Panc1 (cell line): ENCODE data around the gene XRCC4. TPM values are rescaled to one million over a fixed set of nuclear protein-coding genes. Genes with fewer than 3 reads are reported as not detected.

Experiments used
- ATAC-seq: fragments of 200-7000 bp; cut with Tn5 transposase; 2 replicates; pipeline ENCODE4 v1.9.1; 2020; ENCODE audit warnings: mild to moderate bottlenecking, moderate library complexity
- BruUV-seq: library from RNA; stranded (reverse); fragments of 400-500 nt; replicated peaks from 2 replicates; lab custom pipeline; 2021; lab: Mats Ljungman, UMichigan
- CTCF ChIA-PET: fragments of 300-600 bp; sonication (Branson Sonifier 250); formaldehyde crosslinking; loops from one replicate; lab custom pipeline; 2022; ENCODE audit warnings: antibody characterized with exemption; lab: Charles Lee
- POLR2A ChIA-PET: fragments of 300-600 bp; sonication (Branson Sonifier 250); formaldehyde crosslinking; loops from one replicate; lab custom pipeline; 2022; ENCODE audit warnings: antibody characterized with exemption; lab: Charles Lee
- DNase-seq: peaks from one replicate; pipeline ENCODE4 v3.0.0-alpha.2; 2010; ENCODE audit warnings: low read depth, low spot score
- H3K27ac ChIP-seq: 2 replicates; pipeline ENCODE4 v1.5.1; 2011; ENCODE audit warnings: mild to moderate bottlenecking, low read length, inconsistent platforms
- H3K27me3 ChIP-seq: fragments of 200-500 bp; sonication (Bioruptor generic); 2 replicates; pipeline ENCODE4 v1.6.0; 2014; ENCODE audit warnings: low read length, inconsistent platforms; ENCODE audit not compliant: control insufficient read depth, insufficient read depth
- H3K36me3 ChIP-seq: fragments of 200-500 bp; sonication (Bioruptor generic); 2 replicates; pipeline ENCODE4 v1.5.1; 2014; ENCODE audit warnings: inconsistent platforms, mild to moderate bottlenecking, low read length, moderate library complexity; ENCODE audit not compliant: control insufficient read depth, insufficient read depth
- H3K4me1 ChIP-seq: 2 replicates; pipeline ENCODE4 v1.5.1; 2011; ENCODE audit warnings: inconsistent platforms, mild to moderate bottlenecking, low read length, moderate library complexity; ENCODE audit not compliant: control insufficient read depth, insufficient read depth
- H3K4me3 ChIP-seq, 2 experiments: 2 replicates each; pipeline ENCODE4 v1.5.1; 2011 to 2012; ENCODE audit warnings: low read depth in 2 of 2, low read length in 2 of 2, mild to moderate bottlenecking in 2 of 2, inconsistent platforms in 1 of 2, moderate library complexity in 1 of 2
- H3K9me3 ChIP-seq: fragments of 200-500 bp; sonication (Bioruptor generic); 2 replicates; pipeline ENCODE4 v1.5.1; 2014; ENCODE audit warnings: low read depth, mild to moderate bottlenecking, inconsistent platforms, low read length, moderate library complexity; ENCODE audit not compliant: control insufficient read depth, insufficient read depth
- CTCF ChIP-seq: fragments of 450-650 bp; IDR thresholded peaks from 2 replicates; pipeline ENCODE4 v1.5.1; 2017; ENCODE audit warnings: mild to moderate bottlenecking
- POLR2AphosphoS5 ChIP-seq: IDR thresholded peaks from 2 replicates; pipeline ENCODE4 v1.6.1; 2012; ENCODE audit warnings: mild to moderate bottlenecking, low read depth, low read length, moderate library complexity
- REST ChIP-seq, 2 experiments: IDR thresholded peaks; 2 replicates each; pipeline ENCODE4 v1.6.1; 2011 to 2012; ENCODE audit warnings: low read depth in 2 of 2, control low read depth in 1 of 2, low read length in 1 of 2, mild to moderate bottlenecking in 1 of 2, moderate library complexity in 1 of 2; ENCODE audit not compliant: insufficient read depth in 1 of 2
- SIN3A ChIP-seq: IDR thresholded peaks from 2 replicates; pipeline ENCODE4 v1.6.1; 2012; ENCODE audit warnings: low read depth, mild to moderate bottlenecking, low read length, moderate library complexity, borderline replicate concordance; ENCODE audit not compliant: insufficient read depth
- TCF7L2 ChIP-seq: IDR thresholded peaks from 2 replicates; pipeline ENCODE4 v1.6.1; 2011; ENCODE audit warnings: mild to moderate bottlenecking, low read depth, low read length, inconsistent platforms
- in situ Hi-C: cut with HindIII; loops from 2 replicates; pipeline ENCODE4 v1.10.0; 2016; ENCODE audit warnings: low sequenced_read_pairs, low pct_unique_long_range_greater_than_20kb
- intact Hi-C: fragments of 100-400 bp; cut with micrococcal nuclease; formaldehyde crosslinking; loops from one replicate; pipeline ENCODE4 v1.10.0; 2022; ENCODE audit not compliant: unreplicated experiment
- total RNA-seq: library from RNA; stranded (reverse); gene quantifications from one replicate; pipeline ENCODE4 v1.2.1, GENCODE V29; 2021; ENCODE audit not compliant: unreplicated experiment

The XRCC4 gene
- total RNA-seq, 1 experiment from 2014 or later, result 12.5 TPM

GRCh38 chr5:83133797-83134196 is 56.5 kb downstream of the XRCC4 start:
- ChIA-PET CTCF (no interaction called here), POLR2A (interaction anchor here (0.5 to 0.6 kb wide), 2 partner anchors 92 to 110 kb away, joined by 3 read pairs; no protein-coding TSS in a partner anchor)
- intact Hi-C loops, result no loop called here
- Histone ChIP-seq H3K36me3 (no peaks in the 10 kb centered on the region), H3K27me3 (no peaks in the 10 kb centered on the region), H3K4me1 (no peaks in the 10 kb centered on the region), H3K9me3 (no peaks in the 10 kb centered on the region), H3K27ac (no peak overlapping the region), H3K4me3 (no peak overlapping the region)
- in situ Hi-C loops, result no loop called here
- no peak for ATAC-seq
- no TSS peak for BruUV-seq
- TF ChIP-seq SIN3A (no peak), CTCF (0 out of 2 replicates have a peak, but pooled peaks have one; percentile 7), TCF7L2 (no peak)
- DNase-seq, result no peak

- ATAC-seq (no peak), DNase-seq (no peak)
- TF ChIP-seq POLR2AphosphoS5 (no peak), TCF7L2 (no peak), REST (IDR thresholded peaks at IDR 0.05; ENCODE audit: insufficient read depth in 1 of 2, low read depth in 2 of 2, low read length in 1 of 2) (no peak)
- ChIA-PET CTCF (no interaction called here), POLR2A (no interaction called here)
- H3K27me3 ChIP-seq, result no peaks in the 10 kb centered on the region
- H3K9me3 ChIP-seq, result no peaks in the 10 kb centered on the region
- no peaks in the 10 kb centered on the region for H3K4me1 ChIP-seq
- in situ Hi-C loops, result no loop called here
- intact Hi-C loops, result no loop called here
- H3K36me3 ChIP-seq, result no peaks in the 10 kb centered on the region
- no TSS peak for BruUV-seq
- no peak overlapping the region for H3K27ac ChIP-seq
- no peak overlapping the region for H3K4me3 ChIP-seq
These were observed 65.2 kb downstream of the XRCC4 start for GRCh38 chr5:83142526-83142925.

GRCh38 chr5:83145241-83145640 is 67.9 kb downstream of the XRCC4 start:
- intact Hi-C loops (no loop called here), in situ Hi-C loops (no loop called here)
- H3K27ac ChIP-seq, result no peak overlapping the region
- ATAC-seq (no peak), DNase-seq (no peak)
- H3K4me1 ChIP-seq, result peaks cover 3% of the 10 kb centered on the region; the same call in 1 of the 2 replicates
- TF ChIP-seq CTCF (no peak), REST (IDR thresholded peaks at IDR 0.05; ENCODE audit: insufficient read depth in 1 of 2, low read depth in 2 of 2, low read length in 1 of 2) (no peak), POLR2AphosphoS5 (no peak), TCF7L2 (no peak), SIN3A (no peak)
- H3K27me3 ChIP-seq, result no peaks in the 10 kb centered on the region
- H3K36me3 ChIP-seq, result no peaks in the 10 kb centered on the region
- BruUV-seq, result no TSS peak
- ChIA-PET CTCF (no interaction called here), POLR2A (no interaction called here)
- no peaks in the 10 kb centered on the region for H3K9me3 ChIP-seq
- no peak overlapping the region for H3K4me3 ChIP-seq
